ENCODE data around the gene TMEM212.

DNA sequence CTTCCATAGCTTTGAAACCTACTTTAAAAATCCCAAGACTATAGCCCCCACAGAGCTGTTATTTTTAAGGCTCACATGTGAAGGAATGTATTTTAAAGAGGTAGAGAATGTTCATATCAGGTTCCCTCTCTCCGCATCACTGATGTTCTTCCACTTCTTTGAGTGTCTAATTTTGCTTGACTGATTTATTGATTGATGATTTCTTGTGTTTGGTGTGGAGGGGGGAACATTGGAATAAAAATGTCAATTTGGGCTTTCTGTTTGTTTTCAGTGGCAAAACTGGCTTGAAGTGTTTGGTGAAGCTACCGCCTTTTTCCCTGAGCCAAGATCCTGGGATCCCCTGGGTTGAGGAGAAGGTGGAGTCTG is 2.7 kb upstream of the TMEM212 start:
- TF ChIP-seq, protein P1, sequence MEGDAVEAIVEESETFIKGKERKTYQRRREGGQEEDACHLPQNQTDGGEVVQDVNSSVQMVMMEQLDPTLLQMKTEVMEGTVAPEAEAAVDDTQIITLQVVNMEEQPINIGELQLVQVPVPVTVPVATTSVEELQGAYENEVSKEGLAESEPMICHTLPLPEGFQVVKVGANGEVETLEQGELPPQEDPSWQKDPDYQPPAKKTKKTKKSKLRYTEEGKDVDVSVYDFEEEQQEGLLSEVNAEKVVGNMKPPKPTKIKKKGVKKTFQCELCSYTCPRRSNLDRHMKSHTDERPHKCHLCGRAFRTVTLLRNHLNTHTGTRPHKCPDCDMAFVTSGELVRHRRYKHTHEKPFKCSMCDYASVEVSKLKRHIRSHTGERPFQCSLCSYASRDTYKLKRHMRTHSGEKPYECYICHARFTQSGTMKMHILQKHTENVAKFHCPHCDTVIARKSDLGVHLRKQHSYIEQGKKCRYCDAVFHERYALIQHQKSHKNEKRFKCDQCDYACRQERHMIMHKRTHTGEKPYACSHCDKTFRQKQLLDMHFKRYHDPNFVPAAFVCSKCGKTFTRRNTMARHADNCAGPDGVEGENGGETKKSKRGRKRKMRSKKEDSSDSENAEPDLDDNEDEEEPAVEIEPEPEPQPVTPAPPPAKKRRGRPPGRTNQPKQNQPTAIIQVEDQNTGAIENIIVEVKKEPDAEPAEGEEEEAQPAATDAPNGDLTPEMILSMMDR (optimal IDR thresholded peaks at IDR 0.05 in 1 of 3, IDR thresholded peaks at IDR 0.05 in 1 of 3, conservative IDR thresholded peaks at IDR 0.05 in 1 of 3; ENCODE audit: extremely low read depth in 1 of 3, insufficient read depth in 2 of 3, low read length in 3 of 3) = no peak
- no peak for TF ChIP-seq EZH2 (IDR thresholded peaks at IDR 0.05; ENCODE audit: low read length)
